Measurements from ENCODE around the gene GPR142. TPM values are rescaled to one million over a fixed set of nuclear protein-coding genes. Genes with fewer than 3 reads are reported as not detected.

GPR142 gene
- total RNA-seq, 1 experiment from 2014 or later: not detected

DNA sequence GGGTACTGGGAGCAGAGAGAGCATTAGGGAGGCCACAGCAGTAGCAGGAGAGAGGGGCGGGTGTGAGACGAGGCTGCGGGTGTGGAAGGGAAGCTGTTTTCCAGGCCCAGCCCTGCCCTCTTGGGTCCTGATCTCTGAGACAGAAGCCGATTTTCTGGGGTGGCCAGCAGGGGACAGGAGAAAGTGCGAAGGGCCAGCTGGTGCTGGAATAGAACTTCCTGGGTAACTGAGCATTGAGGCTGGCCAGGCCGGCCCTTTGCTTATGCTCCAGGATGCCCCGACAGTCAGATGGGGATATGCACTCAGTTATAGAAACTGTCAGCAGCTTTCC lies 6.4 kb upstream of the GPR142 start:
- no peak overlapping the region for H3K27ac ChIP-seq (ENCODE audit: low read length)
- no TSS peak for BruUV-seq (replicated peaks)
- H3K36me3 ChIP-seq (ENCODE audit: low read depth, low read length): no peaks in the 10 kb centered on the region
- no peaks in the 10 kb centered on the region for H4K20me1 ChIP-seq (ENCODE audit: low read length)
- ATAC-seq (no peak), DNase-seq (no peak)
- CTCF ChIA-PET: interaction anchor here (1.0 to 1.4 kb wide), 4 partner anchors 15 to 148 kb away, joined by 3 to 7 read pairs (median 3); partner anchors contain the start of gene TTYH2
- H3K4me3 ChIP-seq (ENCODE audit: low read length): no peak overlapping the region
- H2AFZ ChIP-seq (ENCODE audit: low read length): no peak overlapping the region
- peaks cover 71% of the 10 kb centered on the region for H3K27me3 ChIP-seq (ENCODE audit: low read length)
- intact Hi-C loops (cut with micrococcal nuclease): loop anchor here (1.0 to 5.0 kb wide), 2 partner anchors 55 to 149 kb away; partner anchors contain the start of gene TTYH2
- H3K9me2 ChIP-seq (replicated peaks; ENCODE audit: low read length): no peaks in the 10 kb centered on the region
- POLR2A ChIA-PET (ENCODE audit: unreplicated experiment): no interaction called here
- H3K9ac ChIP-seq (ENCODE audit: low read length): no peak overlapping the region
- no peak overlapping the region for H3K4me2 ChIP-seq (ENCODE audit: low read length)
- no peaks in the 10 kb centered on the region for H3F3A ChIP-seq (ENCODE audit: low read length, unreplicated experiment)
- H3K9me3 ChIP-seq (ENCODE audit: low read length): no peaks in the 10 kb centered on the region
- no peaks in the 10 kb centered on the region for H3K79me2 ChIP-seq (ENCODE audit: low read length)
- no peak for TF ChIP-seq EZH2phosphoT487 (IDR thresholded peaks at IDR 0.05; ENCODE audit: borderline replicate concordance, low read length)
- TF ChIP-seq, protein P1, sequence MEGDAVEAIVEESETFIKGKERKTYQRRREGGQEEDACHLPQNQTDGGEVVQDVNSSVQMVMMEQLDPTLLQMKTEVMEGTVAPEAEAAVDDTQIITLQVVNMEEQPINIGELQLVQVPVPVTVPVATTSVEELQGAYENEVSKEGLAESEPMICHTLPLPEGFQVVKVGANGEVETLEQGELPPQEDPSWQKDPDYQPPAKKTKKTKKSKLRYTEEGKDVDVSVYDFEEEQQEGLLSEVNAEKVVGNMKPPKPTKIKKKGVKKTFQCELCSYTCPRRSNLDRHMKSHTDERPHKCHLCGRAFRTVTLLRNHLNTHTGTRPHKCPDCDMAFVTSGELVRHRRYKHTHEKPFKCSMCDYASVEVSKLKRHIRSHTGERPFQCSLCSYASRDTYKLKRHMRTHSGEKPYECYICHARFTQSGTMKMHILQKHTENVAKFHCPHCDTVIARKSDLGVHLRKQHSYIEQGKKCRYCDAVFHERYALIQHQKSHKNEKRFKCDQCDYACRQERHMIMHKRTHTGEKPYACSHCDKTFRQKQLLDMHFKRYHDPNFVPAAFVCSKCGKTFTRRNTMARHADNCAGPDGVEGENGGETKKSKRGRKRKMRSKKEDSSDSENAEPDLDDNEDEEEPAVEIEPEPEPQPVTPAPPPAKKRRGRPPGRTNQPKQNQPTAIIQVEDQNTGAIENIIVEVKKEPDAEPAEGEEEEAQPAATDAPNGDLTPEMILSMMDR (conservative IDR thresholded peaks at IDR 0.05; ENCODE audit: low read depth, low read length): no peak
- TF ChIP-seq EZH2 (IDR thresholded peaks at IDR 0.05; ENCODE audit: low read length, unreplicated experiment): no peak
- no peaks in the 10 kb centered on the region for H3K4me1 ChIP-seq (ENCODE audit: insufficient read depth, low read length)

DNA sequence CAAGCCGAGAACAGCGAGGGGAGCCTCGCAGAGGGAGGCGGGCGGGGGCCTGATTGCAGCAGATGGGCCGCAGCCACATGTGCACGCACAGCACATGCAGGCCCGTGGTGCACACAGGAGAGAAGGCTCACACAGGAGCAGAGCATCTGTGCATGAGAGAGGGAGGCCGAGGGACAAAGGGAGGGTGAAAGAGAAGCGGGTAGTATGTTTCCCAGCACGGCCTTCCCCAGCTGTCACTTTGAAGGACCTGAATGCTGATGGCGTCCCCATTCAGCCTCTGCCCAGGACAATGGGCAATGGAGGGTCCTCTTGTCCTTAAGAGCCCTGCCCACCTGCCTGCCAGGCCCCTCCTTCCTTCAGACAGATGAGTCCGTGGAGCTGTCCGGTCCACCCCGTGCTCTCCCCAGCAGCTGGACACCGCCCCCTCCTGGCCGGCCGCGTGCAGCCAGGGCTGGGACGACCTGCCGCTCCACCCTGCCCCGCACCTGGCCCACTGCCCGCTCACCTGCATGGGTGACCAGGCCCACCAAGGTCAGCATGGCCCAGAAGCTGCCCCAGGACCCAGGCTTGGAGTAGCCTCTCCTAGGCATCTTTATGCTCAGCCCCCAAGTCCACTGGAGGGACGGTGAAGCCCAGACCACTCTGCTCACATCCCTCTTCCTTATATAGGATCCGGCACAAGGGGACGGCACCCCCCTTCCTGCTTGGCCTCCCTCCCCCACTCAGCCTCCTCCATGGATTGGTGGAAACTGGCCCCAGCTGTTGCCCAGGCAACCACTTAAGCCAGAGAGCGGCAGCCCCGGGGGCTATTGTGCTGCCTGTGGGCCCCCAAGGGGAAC lies 5.9 kb upstream of the GPR142 start, which contains the start of gene BTBD17:
TSS of gene BTBD17 (minus strand) at position 639 of the 839 bp plus-strand sequence. CDS start at position 590, 49 bp downstream.
- Histone ChIP-seq H3K27me3 (ENCODE audit: low read length) (peaks cover 66% of the 10 kb centered on the region), H3K27ac (ENCODE audit: low read length) (no peak within 1 kb of the TSS), H3K9me2 (replicated peaks; ENCODE audit: low read length) (no peaks in the 10 kb centered on the region), H2AFZ (ENCODE audit: low read length) (no peak within 1 kb of the TSS), H3K36me3 (ENCODE audit: low read depth, low read length) (no peaks in the 10 kb centered on the region), H3F3A (ENCODE audit: low read length, unreplicated experiment) (no peaks in the 10 kb centered on the region), H3K9me3 (ENCODE audit: low read length) (no peaks in the 10 kb centered on the region), H3K4me3 (ENCODE audit: low read length) (no peak within 1 kb of the TSS), H4K20me1 (ENCODE audit: low read length) (no peaks in the 10 kb centered on the region), H3K79me2 (ENCODE audit: low read length) (no peaks in the 10 kb centered on the region), H3K4me2 (ENCODE audit: low read length) (no peak within 1 kb of the TSS), H3K4me1 (ENCODE audit: insufficient read depth, low read length) (no peaks in the 10 kb centered on the region), H3K9ac (ENCODE audit: low read length) (no peak within 1 kb of the TSS)
- ChIA-PET POLR2A (ENCODE audit: unreplicated experiment) (no interaction called here), CTCF (interaction anchor here (0.9 to 1.4 kb wide), 5 partner anchors 15 to 318 kb away, joined by 3 to 7 read pairs (median 3); partner anchors contain the start of gene TTYH2)
- TF ChIP-seq EZH2phosphoT487 (IDR thresholded peaks at IDR 0.05; ENCODE audit: borderline replicate concordance, low read length): no peak
- TF ChIP-seq, protein P1 (conservative IDR thresholded peaks at IDR 0.05; ENCODE audit: low read depth, low read length): peak; percentile 94
- TF ChIP-seq EZH2 (IDR thresholded peaks at IDR 0.05; ENCODE audit: low read length, unreplicated experiment): no peak
- BruUV-seq (replicated peaks): no TSS peak
- DNase-seq: peak; percentile 68
- intact Hi-C loops (cut with micrococcal nuclease): loop anchor here (1.0 to 5.0 kb wide), 2 partner anchors 55 to 149 kb away; partner anchors contain the start of gene TTYH2
- peak; percentile 91 for ATAC-seq

DNA sequence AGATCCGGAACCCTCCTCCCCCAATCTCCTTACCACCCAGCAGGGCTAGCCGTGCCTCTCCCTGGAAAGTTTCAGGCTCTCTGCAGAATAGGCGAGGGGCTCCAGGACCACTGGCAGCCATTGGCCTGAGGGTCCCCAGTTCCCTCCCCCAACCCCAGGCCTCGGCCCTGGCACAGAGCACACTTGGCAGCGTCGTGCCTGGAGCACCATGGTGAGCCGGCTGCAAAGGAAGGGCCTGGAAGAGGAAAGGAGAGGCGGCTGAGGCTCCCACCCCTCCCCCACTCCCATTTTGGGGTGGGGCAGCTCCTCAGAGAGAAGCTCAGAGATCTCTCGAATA lies 5.3 kb upstream of the GPR142 start:
- Histone ChIP-seq H4K20me1 (ENCODE audit: low read length) (no peaks in the 10 kb centered on the region), H3K79me2 (ENCODE audit: low read length) (no peaks in the 10 kb centered on the region), H3K9me2 (replicated peaks; ENCODE audit: low read length) (no peaks in the 10 kb centered on the region), H3K9me3 (ENCODE audit: low read length) (no peaks in the 10 kb centered on the region), H3F3A (ENCODE audit: low read length, unreplicated experiment) (no peaks in the 10 kb centered on the region), H3K4me3 (ENCODE audit: low read length) (no peak overlapping the region), H3K27ac (ENCODE audit: low read length) (no peak overlapping the region), H2AFZ (ENCODE audit: low read length) (no peak overlapping the region), H3K27me3 (ENCODE audit: low read length) (peaks cover 60% of the 10 kb centered on the region), H3K4me2 (ENCODE audit: low read length) (no peak overlapping the region), H3K9ac (ENCODE audit: low read length) (no peak overlapping the region), H3K36me3 (ENCODE audit: low read depth, low read length) (no peaks in the 10 kb centered on the region), H3K4me1 (ENCODE audit: insufficient read depth, low read length) (no peaks in the 10 kb centered on the region)
- intact Hi-C loops (cut with micrococcal nuclease): loop anchor here (5.0 kb wide), 1 partner anchor 150 kb away; the partner anchor contains the start of gene TTYH2
- ATAC-seq (no peak), DNase-seq (no peak)
- BruUV-seq (replicated peaks): no TSS peak
- CTCF ChIA-PET: interaction anchor here (0.9 to 1.4 kb wide), 5 partner anchors 56 to 319 kb away, joined by 3 to 7 read pairs (median 3); partner anchors contain the start of gene TTYH2
- POLR2A ChIA-PET (ENCODE audit: unreplicated experiment): no interaction called here
- TF ChIP-seq EZH2 (IDR thresholded peaks at IDR 0.05; ENCODE audit: low read length, unreplicated experiment) (no peak), EZH2phosphoT487 (IDR thresholded peaks at IDR 0.05; ENCODE audit: borderline replicate concordance, low read length) (no peak)
- TF ChIP-seq, protein P1 (conservative IDR thresholded peaks at IDR 0.05; ENCODE audit: low read depth, low read length): no peak

All from PC-3 (cell line).